Nephron progenitor cell (in vitro differentiated cells): ENCODE data around the gene AQP6.

Experiments used
- DNase-seq: peaks from one replicate; pipeline ENCODE4 v3.0.0; 2021
- H3K27ac Mint-ChIP-seq: 2 replicates; pipeline ENCODE4 v1.8.0; 2021; ENCODE audit warnings: mild to moderate bottlenecking, moderate library complexity, mixed read lengths
- H3K27me3 Mint-ChIP-seq: 2 replicates; pipeline ENCODE4 v1.8.0; 2021; ENCODE audit warnings: mild to moderate bottlenecking, low read depth, mixed read lengths; ENCODE audit not compliant: poor library complexity
- H3K36me3 Mint-ChIP-seq: 2 replicates; pipeline ENCODE4 v1.8.0; 2021; ENCODE audit warnings: low read depth, mixed read lengths
- H3K4me1 Mint-ChIP-seq: 2 replicates; pipeline ENCODE4 v1.8.0; 2021; ENCODE audit warnings: mixed read lengths
- H3K4me3 Mint-ChIP-seq: 2 replicates; pipeline ENCODE4 v1.8.0; 2021; ENCODE audit warnings: mild to moderate bottlenecking, moderate library complexity, mixed read lengths
- H3K9me3 Mint-ChIP-seq: 2 replicates; pipeline ENCODE4 v1.8.0; 2021; ENCODE audit warnings: mild to moderate bottlenecking, moderate library complexity, mixed read lengths
- TF ChIP-seq, protein P1 (sequence below): fragments of 200-600 bp; sonication (generic); IDR thresholded peaks from 2 replicates; pipeline ENCODE4 v1.5.0; 2021; ENCODE audit warnings: antibody characterized with exemption

Gene AQP6

DNA sequence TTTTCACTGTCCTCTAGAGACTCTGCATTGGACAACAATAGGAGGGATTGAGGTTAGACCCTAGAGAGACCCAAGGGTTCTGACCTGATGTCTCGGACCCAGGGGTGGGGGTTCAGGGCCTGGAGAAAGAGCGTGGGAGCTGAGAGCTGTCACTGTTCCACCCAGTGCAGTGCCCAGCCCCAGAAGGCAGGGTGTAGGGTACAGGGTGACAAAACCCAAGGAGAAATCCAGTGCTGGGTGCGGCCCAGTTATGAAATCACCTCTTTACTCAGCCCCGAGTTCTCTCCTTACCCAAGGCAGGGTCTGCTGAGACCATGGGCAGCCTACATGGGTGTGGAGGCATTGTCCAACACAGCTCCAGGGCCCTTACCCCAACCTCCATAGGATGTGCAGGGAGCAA, 19.6 kb upstream of the AQP6 start:
- no peaks in the 10 kb centered on the region for H3K9me3 Mint-ChIP-seq
- no peak overlapping the region for H3K27ac Mint-ChIP-seq
- H3K36me3 Mint-ChIP-seq: no peaks in the 10 kb centered on the region
- peaks cover 28% of the 10 kb centered on the region for H3K27me3 Mint-ChIP-seq
- H3K4me3 Mint-ChIP-seq: no peak overlapping the region
- TF ChIP-seq, protein P1, sequence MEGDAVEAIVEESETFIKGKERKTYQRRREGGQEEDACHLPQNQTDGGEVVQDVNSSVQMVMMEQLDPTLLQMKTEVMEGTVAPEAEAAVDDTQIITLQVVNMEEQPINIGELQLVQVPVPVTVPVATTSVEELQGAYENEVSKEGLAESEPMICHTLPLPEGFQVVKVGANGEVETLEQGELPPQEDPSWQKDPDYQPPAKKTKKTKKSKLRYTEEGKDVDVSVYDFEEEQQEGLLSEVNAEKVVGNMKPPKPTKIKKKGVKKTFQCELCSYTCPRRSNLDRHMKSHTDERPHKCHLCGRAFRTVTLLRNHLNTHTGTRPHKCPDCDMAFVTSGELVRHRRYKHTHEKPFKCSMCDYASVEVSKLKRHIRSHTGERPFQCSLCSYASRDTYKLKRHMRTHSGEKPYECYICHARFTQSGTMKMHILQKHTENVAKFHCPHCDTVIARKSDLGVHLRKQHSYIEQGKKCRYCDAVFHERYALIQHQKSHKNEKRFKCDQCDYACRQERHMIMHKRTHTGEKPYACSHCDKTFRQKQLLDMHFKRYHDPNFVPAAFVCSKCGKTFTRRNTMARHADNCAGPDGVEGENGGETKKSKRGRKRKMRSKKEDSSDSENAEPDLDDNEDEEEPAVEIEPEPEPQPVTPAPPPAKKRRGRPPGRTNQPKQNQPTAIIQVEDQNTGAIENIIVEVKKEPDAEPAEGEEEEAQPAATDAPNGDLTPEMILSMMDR: no peak
- peaks cover 29% of the 10 kb centered on the region for H3K4me1 Mint-ChIP-seq
- no peak for DNase-seq

DNA sequence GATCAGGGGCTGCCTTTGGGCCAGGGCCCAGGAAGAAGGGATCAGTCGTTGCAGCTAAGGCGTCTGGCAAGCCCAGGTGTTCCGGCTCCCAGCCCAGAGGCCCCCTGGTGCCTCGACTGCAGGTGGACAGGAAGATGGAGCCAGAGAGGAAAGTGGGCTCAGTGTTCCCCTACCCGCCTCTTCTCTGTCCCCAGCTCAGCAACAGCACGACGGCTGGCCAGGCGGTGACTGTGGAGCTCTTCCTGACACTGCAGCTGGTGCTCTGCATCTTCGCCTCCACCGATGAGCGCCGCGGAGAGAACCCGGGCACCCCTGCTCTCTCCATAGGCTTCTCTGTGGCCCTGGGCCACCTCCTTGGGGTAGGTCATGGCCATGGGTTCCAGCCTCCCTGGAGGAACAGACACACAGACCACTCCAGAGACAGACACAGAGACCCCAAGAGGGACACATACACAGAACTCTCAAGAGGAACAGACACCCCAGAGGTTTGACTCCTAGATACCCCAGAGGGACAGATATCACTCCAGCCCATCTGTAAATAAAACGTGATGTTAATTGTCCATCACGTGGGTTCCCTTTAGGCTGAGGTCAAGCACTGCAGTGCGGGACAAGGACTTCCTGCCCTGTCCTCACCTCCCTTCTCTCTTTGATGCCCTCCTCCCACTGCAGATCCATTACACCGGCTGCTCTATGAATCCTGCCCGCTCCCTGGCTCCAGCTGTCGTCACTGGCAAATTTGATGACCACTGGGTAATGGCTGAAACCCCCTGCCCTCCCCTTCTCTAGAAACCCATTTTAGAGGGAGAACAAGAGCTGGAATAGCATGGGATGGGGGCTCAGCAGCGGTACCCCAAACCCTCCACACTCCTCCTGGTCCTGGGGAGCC, 18.5 kb upstream of the AQP6 start:
- Mint-ChIP-seq H3K36me3 (no peaks in the 10 kb centered on the region), H3K4me1 (peaks cover 33% of the 10 kb centered on the region), H3K4me3 (no peak overlapping the region), H3K27me3 (peaks cover 38% of the 10 kb centered on the region), H3K27ac (no peak overlapping the region), H3K9me3 (no peaks in the 10 kb centered on the region)
- no peak for DNase-seq
- TF ChIP-seq, protein P1: no peak

DNA sequence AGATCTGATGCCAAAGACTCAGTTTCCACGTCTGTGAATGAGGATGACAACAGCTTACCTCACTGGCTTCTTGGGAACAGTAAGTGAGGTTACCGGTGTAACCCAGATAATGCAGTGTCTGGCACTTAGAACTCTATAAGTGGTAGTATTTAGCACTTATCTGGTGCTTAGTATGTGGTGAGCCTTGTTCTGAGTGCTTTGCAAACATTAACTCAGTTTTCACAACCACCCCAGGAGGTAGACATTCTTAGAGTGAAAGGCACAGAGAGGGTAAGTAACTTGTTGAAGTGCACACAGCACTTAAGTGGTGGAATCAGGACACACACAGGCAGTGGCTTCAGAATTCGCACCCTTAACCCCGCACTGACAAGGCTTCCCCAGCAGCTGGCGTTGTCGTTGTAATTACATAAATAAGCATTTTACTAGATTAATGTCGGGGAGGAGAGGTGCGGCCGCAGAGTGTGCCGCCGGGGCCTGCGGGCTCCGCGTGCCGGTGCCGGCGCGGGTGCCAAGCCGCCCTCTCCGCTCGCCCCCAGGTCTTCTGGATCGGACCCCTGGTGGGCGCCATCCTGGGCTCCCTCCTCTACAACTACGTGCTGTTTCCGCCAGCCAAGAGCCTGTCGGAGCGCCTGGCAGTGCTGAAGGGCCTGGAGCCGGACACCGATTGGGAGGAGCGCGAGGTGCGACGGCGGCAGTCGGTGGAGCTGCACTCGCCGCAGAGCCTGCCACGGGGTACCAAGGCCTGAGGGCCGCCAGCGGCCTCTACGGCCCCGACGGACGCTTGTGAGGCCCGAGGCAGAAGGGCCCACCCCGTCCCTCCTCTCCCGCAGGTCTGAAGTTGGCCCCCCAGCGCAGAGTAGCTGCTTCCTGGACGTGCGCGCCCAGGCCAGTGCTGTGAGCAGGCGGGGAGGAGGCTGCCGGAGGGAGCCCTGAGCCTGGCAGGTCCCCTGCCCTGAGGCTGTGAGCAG, 17.6 kb upstream of the AQP6 start:
- TF ChIP-seq, protein P1: no peak
- Mint-ChIP-seq H3K36me3 (no peaks in the 10 kb centered on the region), H3K27me3 (peaks cover 47% of the 10 kb centered on the region), H3K27ac (no peak overlapping the region), H3K4me1 (peaks cover 38% of the 10 kb centered on the region), H3K9me3 (no peaks in the 10 kb centered on the region), H3K4me3 (no peak overlapping the region)
- DNase-seq: no peak

DNA sequence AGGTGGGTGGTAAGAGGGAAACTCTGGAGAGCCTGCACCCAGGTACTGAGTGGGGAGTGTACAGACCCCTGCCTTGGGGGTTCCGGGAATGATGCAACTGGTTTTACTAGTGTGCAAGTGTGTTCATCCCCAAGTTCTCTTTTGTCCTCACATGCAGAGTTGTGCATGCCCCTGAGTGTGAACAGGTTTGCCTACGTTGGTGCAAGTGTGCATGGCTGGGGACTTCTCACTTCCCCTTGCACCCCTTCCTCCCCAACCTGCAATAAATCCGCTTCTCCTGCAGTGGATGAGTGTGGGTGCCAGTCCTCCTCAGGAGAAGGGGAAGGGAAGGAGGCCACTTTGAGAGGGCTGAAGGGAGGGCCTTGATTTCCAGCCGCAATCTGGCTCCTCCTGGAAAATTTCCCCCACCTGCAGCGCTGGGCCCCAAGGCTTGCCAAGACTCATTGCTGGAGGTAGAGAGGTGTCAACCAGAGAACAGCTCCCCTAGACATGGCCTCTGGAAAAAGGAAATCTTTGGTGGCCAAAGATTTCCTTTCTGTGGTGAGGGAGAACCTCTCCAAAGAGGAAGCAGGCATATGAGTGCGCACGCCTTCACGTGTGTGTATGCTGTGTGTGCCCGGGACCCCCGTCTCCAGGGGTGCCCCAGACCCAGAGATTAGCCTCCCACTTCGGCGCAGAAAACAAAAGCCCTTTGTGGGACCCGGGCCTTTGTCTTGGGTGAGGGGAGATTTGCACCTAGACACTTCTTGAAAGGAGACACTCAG, 16.7 kb upstream of the AQP6 start:
- H3K27me3 Mint-ChIP-seq: peaks cover 57% of the 10 kb centered on the region
- DNase-seq: no peak
- no peak overlapping the region for H3K4me3 Mint-ChIP-seq
- no peaks in the 10 kb centered on the region for H3K36me3 Mint-ChIP-seq
- H3K27ac Mint-ChIP-seq: no peak overlapping the region
- no peaks in the 10 kb centered on the region for H3K9me3 Mint-ChIP-seq
- peaks cover 43% of the 10 kb centered on the region for H3K4me1 Mint-ChIP-seq
- TF ChIP-seq, protein P1: no peak

DNA sequence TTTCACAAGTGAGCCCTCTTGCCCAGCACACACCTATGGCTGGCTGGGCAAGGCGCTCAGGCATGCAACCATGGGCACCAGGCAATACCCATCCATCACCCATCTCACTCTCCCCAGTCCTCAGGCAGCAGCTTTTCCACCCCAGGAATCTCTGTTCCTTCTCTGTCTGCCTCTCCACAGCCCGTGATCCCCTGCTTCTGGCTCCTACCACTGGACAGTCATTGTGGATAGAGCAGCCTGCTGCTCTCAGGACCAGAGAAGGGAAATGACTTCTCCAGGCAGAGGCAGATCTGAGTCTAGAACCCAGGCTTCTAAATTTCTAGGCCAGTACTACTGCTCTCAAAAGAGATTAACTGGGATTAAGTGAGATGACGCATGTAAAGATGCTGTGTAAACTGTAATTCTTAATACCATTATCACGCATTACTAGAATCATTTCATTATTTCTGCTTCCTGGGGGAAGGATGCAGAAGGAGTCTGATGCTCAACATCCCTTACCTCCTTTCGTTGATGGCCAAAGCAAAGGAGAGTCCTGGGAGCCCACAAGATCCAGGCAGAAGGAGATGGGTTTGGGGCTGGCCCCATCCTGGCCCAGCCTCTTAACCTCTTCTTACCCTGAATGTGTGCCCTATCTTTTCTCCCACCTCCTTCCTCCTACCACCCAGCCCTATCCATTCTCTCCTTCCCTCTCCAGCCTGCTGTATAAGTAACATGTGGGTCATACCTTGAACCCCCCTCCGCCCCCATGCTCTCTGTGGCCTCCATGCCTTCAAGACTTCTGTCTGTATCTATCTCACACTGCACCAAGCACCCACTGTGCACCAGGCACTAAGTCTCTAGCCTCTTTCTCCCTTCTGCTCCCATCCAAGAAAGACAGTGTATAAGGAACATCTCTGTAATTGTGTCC, 15.8 kb upstream of the AQP6 start:
- no peak overlapping the region for H3K27ac Mint-ChIP-seq
- no peaks in the 10 kb centered on the region for H3K9me3 Mint-ChIP-seq
- no peaks in the 10 kb centered on the region for H3K36me3 Mint-ChIP-seq
- TF ChIP-seq, protein P1: no peak
- H3K4me3 Mint-ChIP-seq: no peak overlapping the region
- H3K4me1 Mint-ChIP-seq: peaks cover 43% of the 10 kb centered on the region
- peaks cover 62% of the 10 kb centered on the region for H3K27me3 Mint-ChIP-seq
- no peak for DNase-seq
